DOHH2 (cell line): ENCODE measurements around the gene FZR1.

Experiments
- H3F3A ChIP-seq: fragments of 200-600 bp; sonication (generic), shearing (Covaris generic); 2 replicates; pipeline ENCODE4 v1.6.0; 2016; ENCODE audit warnings: antibody characterized with exemption, mild to moderate bottlenecking; ENCODE audit not compliant: control insufficient read depth, insufficient read depth
- H3K27ac ChIP-seq: fragments of 200-600 bp; sonication (generic); 2 replicates; pipeline ENCODE4 v1.5.1; 2014; ENCODE audit warnings: low read depth, mild to moderate bottlenecking, low read length, moderate library complexity
- H3K27me3 ChIP-seq: fragments of 200-600 bp; sonication (generic); 2 replicates; pipeline ENCODE4 v1.6.1; 2014; ENCODE audit warnings: mild to moderate bottlenecking, low read length, mixed read lengths; ENCODE audit not compliant: control insufficient read depth
- H3K36me3 ChIP-seq: fragments of 200-600 bp; sonication (generic); 2 replicates; pipeline ENCODE4 v1.6.1; 2014; ENCODE audit warnings: mild to moderate bottlenecking, low read length, moderate library complexity, mixed read lengths; ENCODE audit not compliant: control insufficient read depth
- H3K4me1 ChIP-seq: fragments of 200-600 bp; sonication (generic); 2 replicates; pipeline ENCODE4 v1.6.1; 2014; ENCODE audit warnings: mild to moderate bottlenecking, low read length, mixed read lengths; ENCODE audit not compliant: control insufficient read depth
- H3K4me2 ChIP-seq: fragments of 200-600 bp; sonication (generic); 2 replicates; pipeline ENCODE4 v1.6.0; 2014; ENCODE audit warnings: mild to moderate bottlenecking, low read length, moderate library complexity
- H3K4me3 ChIP-seq: fragments of 200-600 bp; sonication (generic); 2 replicates; pipeline ENCODE4 v1.5.1; 2014; ENCODE audit warnings: mild to moderate bottlenecking, low read length, mixed read lengths
- H3K79me2 ChIP-seq: fragments of 200-600 bp; sonication (generic); 2 replicates; pipeline ENCODE4 v1.6.1; 2014; ENCODE audit warnings: mild to moderate bottlenecking, low read length, mixed read lengths; ENCODE audit not compliant: control insufficient read depth
- H3K9me2 ChIP-seq: fragments of 200-600 bp; sonication (generic); replicated peaks from 2 replicates; pipeline ENCODE4 v1.6.1; 2014; ENCODE audit warnings: mild to moderate bottlenecking, low read length, mixed read lengths; ENCODE audit not compliant: control insufficient read depth
- H3K9me3 ChIP-seq: fragments of 200-600 bp; sonication (generic); 2 replicates; pipeline ENCODE4 v1.6.1; 2014; ENCODE audit warnings: antibody characterized with exemption, low read length, mixed read lengths; ENCODE audit not compliant: control insufficient read depth, insufficient read depth
- H4K20me1 ChIP-seq: fragments of 200-600 bp; sonication (generic); 2 replicates; pipeline ENCODE4 v1.6.0; 2014; ENCODE audit warnings: low read depth, mild to moderate bottlenecking, antibody characterized with exemption, low read length, moderate library complexity; ENCODE audit not compliant: control insufficient read depth, insufficient read depth
- CTCF ChIP-seq: fragments of 200-600 bp; sonication (generic); IDR thresholded peaks from one replicate; pipeline ENCODE4 v1.5.1; 2014; ENCODE audit warnings: antibody characterized with exemption, mild to moderate bottlenecking, low read depth, low read length; ENCODE audit not compliant: poor library complexity, severe bottlenecking
- EZH2phosphoT487 ChIP-seq: fragments of 200-600 bp; sonication (generic); IDR thresholded peaks from 2 replicates; pipeline ENCODE4 v1.6.1; 2017; ENCODE audit warnings: borderline replicate concordance, mild to moderate bottlenecking, antibody characterized with exemption, low read length, moderate library complexity, mixed read lengths

Gene FZR1

GRCh38 chr19:3468211-3468610, 37.9 kb upstream of the FZR1 start:
- no peaks in the 10 kb centered on the region for H3K79me2 ChIP-seq
- no peak overlapping the region for H3K4me2 ChIP-seq
- H4K20me1 ChIP-seq = no peaks in the 10 kb centered on the region
- no peak overlapping the region for H3K4me3 ChIP-seq
- H3K27me3 ChIP-seq = no peaks in the 10 kb centered on the region
- H3K4me1 ChIP-seq = no peaks in the 10 kb centered on the region
- H3K9me2 ChIP-seq = no peaks in the 10 kb centered on the region
- H3K9me3 ChIP-seq = 0 out of 2 replicates have a peak, but pooled peaks cover 2% of the 10 kb centered on the region
- no peaks in the 10 kb centered on the region for H3K36me3 ChIP-seq
- H3F3A ChIP-seq = no peaks in the 10 kb centered on the region
- H3K27ac ChIP-seq = no peak overlapping the region
- no peak for TF ChIP-seq CTCF
- no peak for TF ChIP-seq EZH2phosphoT487

- H3K79me2 ChIP-seq = no peaks in the 10 kb centered on the region
- no peak overlapping the region for H3K4me2 ChIP-seq
- no peaks in the 10 kb centered on the region for H3K4me1 ChIP-seq
- no peak overlapping the region for H3K27ac ChIP-seq
- no peaks in the 10 kb centered on the region for H3K27me3 ChIP-seq
- no peaks in the 10 kb centered on the region for H4K20me1 ChIP-seq
- no peaks in the 10 kb centered on the region for H3K9me2 ChIP-seq
- TF ChIP-seq EZH2phosphoT487 (no peak), CTCF (no peak)
- no peaks in the 10 kb centered on the region for H3F3A ChIP-seq
- H3K9me3 ChIP-seq = 0 out of 2 replicates have a peak, but pooled peaks cover 2% of the 10 kb centered on the region
- no peak overlapping the region for H3K4me3 ChIP-seq
- no peaks in the 10 kb centered on the region for H3K36me3 ChIP-seq
Observed at GRCh38 chr19:3469638-3470499, 36.2 kb upstream of the FZR1 start.

- H3F3A ChIP-seq = no peaks in the 10 kb centered on the region
- TF ChIP-seq EZH2phosphoT487 (no peak), CTCF (no peak)
- no peaks in the 10 kb centered on the region for H3K36me3 ChIP-seq
- 0 out of 2 replicates have a peak, but pooled peaks cover 2% of the 10 kb centered on the region for H3K9me3 ChIP-seq
- H3K4me1 ChIP-seq = no peaks in the 10 kb centered on the region
- H4K20me1 ChIP-seq = no peaks in the 10 kb centered on the region
- H3K4me3 ChIP-seq = no peak overlapping the region
- no peaks in the 10 kb centered on the region for H3K79me2 ChIP-seq
- H3K9me2 ChIP-seq = no peaks in the 10 kb centered on the region
- no peaks in the 10 kb centered on the region for H3K27me3 ChIP-seq
- H3K4me2 ChIP-seq = no peak overlapping the region
- no peak overlapping the region for H3K27ac ChIP-seq
Observed at GRCh38 chr19:3470500-3471128, 35.5 kb upstream of the FZR1 start.
